Liver (tissue), 9 donors: ENCODE measurements around the gene STX2. TPM values are rescaled to one million over a fixed set of nuclear protein-coding genes. Genes with fewer than 3 reads are reported as not detected.

Experiments used
- DNase-seq: peaks from one replicate; pipeline ENCODE4 v3.0.0-alpha.2; 2017; ENCODE audit warnings: low spot score
- H3K27ac ChIP-seq, 2 donors: one replicate each; pipeline ENCODE4 v1.7.0; 2013; ENCODE audit warnings: inconsistent platforms in 2 of 2, low read length in 2 of 2, control low read depth in 1 of 2, low read depth in 1 of 2, mild to moderate bottlenecking in 1 of 2
- H3K27me3 ChIP-seq, 4 donors: one replicate each; pipeline versions ENCODE4 v1.6.1 to v1.7.0; 2013; ENCODE audit warnings: low read length in 3 of 4, inconsistent platforms in 1 of 4, mild to moderate bottlenecking in 1 of 4, moderate library complexity in 1 of 4; ENCODE audit not compliant: control insufficient read depth in 4 of 4, insufficient read depth in 4 of 4
- H3K36me3 ChIP-seq, 4 donors: one replicate each; pipeline versions ENCODE4 v1.6.1 to v1.7.0; 2013; ENCODE audit warnings: low read length in 3 of 4, mild to moderate bottlenecking in 3 of 4, low read depth in 1 of 4, moderate library complexity in 1 of 4; ENCODE audit not compliant: control insufficient read depth in 4 of 4, insufficient read depth in 3 of 4
- H3K4me1 ChIP-seq, 4 donors: one replicate each; pipeline versions ENCODE4 v1.6.1 to v1.7.0; 2013; ENCODE audit warnings: low read length in 3 of 4, mild to moderate bottlenecking in 3 of 4, moderate library complexity in 1 of 4; ENCODE audit not compliant: control insufficient read depth in 4 of 4, insufficient read depth in 4 of 4
- H3K4me3 ChIP-seq, 3 donors: one replicate each; pipeline versions ENCODE4 v1.6.1 to v1.7.0; 2013; ENCODE audit warnings: low read length in 3 of 3, control low read depth in 1 of 3, low read depth in 1 of 3, mild to moderate bottlenecking in 1 of 3
- H3K9ac ChIP-seq, 2 donors: one replicate each; pipeline ENCODE4 v1.7.0; 2013; ENCODE audit warnings: low read length in 2 of 2, mild to moderate bottlenecking in 2 of 2, moderate library complexity in 2 of 2, control low read depth in 1 of 2, low read depth in 1 of 2
- H3K9me3 ChIP-seq, 4 donors: one replicate each; pipeline versions ENCODE4 v1.6.1 to v1.7.0; 2013; ENCODE audit warnings: low read length in 3 of 4; ENCODE audit not compliant: control insufficient read depth in 4 of 4
- EGR1 ChIP-seq, 2 donors: IDR thresholded peaks; 2 replicates each; pipeline ENCODE4 v1.6.1; 2016 to 2018; ENCODE audit warnings: antibody characterized with exemption in 2 of 2, low read depth in 2 of 2
- FOXA1 ChIP-seq: IDR thresholded peaks from 2 replicates; pipeline ENCODE4 v1.6.1; 2016; ENCODE audit warnings: antibody characterized with exemption
- FOXA2 ChIP-seq: IDR thresholded peaks from 2 replicates; pipeline ENCODE4 v1.6.1; 2016; ENCODE audit warnings: antibody characterized with exemption
- HNF4A ChIP-seq, 2 donors: conservative IDR thresholded peaks; 2 replicates each; pipeline ENCODE4 v1.6.1; 2016; ENCODE audit warnings: antibody characterized with exemption in 2 of 2, mild to moderate bottlenecking in 2 of 2
- HNF4G ChIP-seq: IDR thresholded peaks from 2 replicates; pipeline ENCODE4 v1.6.1; 2016; ENCODE audit warnings: antibody characterized with exemption
- JUND ChIP-seq, 2 donors: IDR thresholded peaks; 2 replicates each; pipeline ENCODE4 v1.6.1; 2016; ENCODE audit warnings: antibody characterized with exemption in 2 of 2
- NR2F2 ChIP-seq: IDR thresholded peaks from 2 replicates; pipeline ENCODE4 v1.6.1; 2016; ENCODE audit warnings: antibody characterized with exemption
- RAD21 ChIP-seq, 2 donors: IDR thresholded peaks; 2 replicates each; pipeline ENCODE4 v1.6.1; 2016; ENCODE audit warnings: antibody characterized with exemption in 2 of 2, mild to moderate bottlenecking in 2 of 2
- RXRA ChIP-seq, 2 donors: IDR thresholded peaks; 2 replicates each; pipeline ENCODE4 v1.6.1; 2017 to 2018; ENCODE audit warnings: antibody characterized with exemption in 2 of 2, mild to moderate bottlenecking in 1 of 2
- SP1 ChIP-seq: IDR thresholded peaks from 2 replicates; pipeline ENCODE4 v1.6.1; 2018; ENCODE audit warnings: antibody characterized with exemption, mild to moderate bottlenecking
- TAF1 ChIP-seq: conservative IDR thresholded peaks from 2 replicates; pipeline ENCODE4 v1.6.1; 2016; ENCODE audit warnings: antibody characterized with exemption, mild to moderate bottlenecking
- YY1 ChIP-seq: IDR thresholded peaks from 2 replicates; pipeline ENCODE4 v1.6.1; 2016; ENCODE audit warnings: antibody characterized with exemption, mild to moderate bottlenecking
- WGBS: extraction: QIAGEN DNeasy Blood & Tissue Kit; methylation state at CpG from one replicate; pipeline ENCODE4 v1.1.7; 2013; 5-methylcytosine and 5-hydroxymethylcytosine counted together
- polyA plus RNA-seq, 2 donors: library from polyadenylated mRNA; stranded (reverse) in 1 of 2; unstranded in 1 of 2; fragments of 200-250 nt in 1 of 2; fragments of >200 nt in 1 of 2; fragmentation: Nextera tagmentation in 1 of 2; extraction: Ambion mirVana in 1 of 2; gene quantifications; one replicate each; pipeline versions ENCODE4 v1.2.1 to v1.2.3, GENCODE V29; 2013 to 2015
- total RNA-seq, 2 donors: library from RNA; depleted of rRNA; stranded (reverse); fragments of >200 nt; gene quantifications; one replicate each; pipeline ENCODE4 v1.2.3, GENCODE V29; 2014
- TF ChIP-seq, protein P1 (sequence below): IDR thresholded peaks from 2 replicates; pipeline ENCODE4 v1.6.1; 2016; ENCODE audit warnings: antibody characterized with exemption
- TF ChIP-seq, protein P2 (sequence below): fragments of 150-350 bp; IDR thresholded peaks from 2 replicates; pipeline ENCODE4 v1.5.1; 2017; ENCODE audit warnings: improper control_type of control experiment, low read depth, low read length; ENCODE audit not compliant: missing input control
- TF ChIP-seq, protein P3 (sequence below): IDR thresholded peaks from 2 replicates; pipeline ENCODE4 v1.6.1; 2016; ENCODE audit warnings: antibody characterized with exemption
- TF ChIP-seq, protein P4 (sequence below): IDR thresholded peaks from 2 replicates; pipeline ENCODE4 v1.6.1; 2016; ENCODE audit warnings: antibody characterized with exemption, mild to moderate bottlenecking
- donor health status: healthy.
- donor health status: healthy.
- donor health status: healthy.
- donor health status: healthy.
- donor health status: healthy.

Gene STX2
- total and polyA plus RNA-seq, 4 donors, result 4.7 to 13.8 (median 8.9) TPM

DNA sequence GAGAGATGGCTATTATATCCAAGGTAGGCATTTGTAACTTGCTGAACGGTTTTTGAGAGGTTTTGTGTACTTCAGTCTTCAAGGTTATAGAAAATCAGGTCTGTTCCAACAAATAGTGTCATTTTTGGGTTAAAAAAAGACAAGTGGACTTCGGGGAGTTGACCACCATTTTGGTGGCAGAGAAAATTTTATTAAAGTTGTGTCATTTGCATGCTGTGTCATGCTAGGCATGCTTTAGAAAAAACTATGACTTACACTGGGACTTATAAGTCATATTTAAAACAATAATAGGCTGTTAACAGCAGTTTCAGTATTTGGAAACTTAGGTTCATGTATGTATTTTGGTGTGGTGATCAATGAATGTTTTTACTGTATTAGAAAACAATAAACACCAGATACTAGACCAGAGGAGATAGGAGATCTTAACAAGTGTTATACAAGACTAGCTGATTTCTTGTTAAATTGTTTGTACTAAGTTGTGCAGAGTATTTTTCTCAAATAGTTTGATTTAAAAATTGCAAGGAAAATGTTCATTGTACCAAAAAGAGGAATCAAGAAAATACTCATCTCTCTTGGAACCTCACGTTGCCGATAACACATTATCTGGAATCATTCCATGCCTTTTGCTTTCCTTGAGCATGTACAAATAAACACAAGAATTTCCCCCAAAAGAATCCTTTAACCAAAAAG is 34.2 kb upstream of the STX2 start:
- Histone ChIP-seq H3K9ac (no peak overlapping the region), H3K4me3 (peak overlapping the region; percentile 81 to 99 (median 87)), H3K9me3 (no peaks in the 10 kb centered on the region), H3K27me3 (no peaks in the 10 kb centered on the region), H3K27ac (no peak overlapping the region), H3K4me1 (peaks cover 12 to 45% (median 29%) of the 10 kb centered on the region in 4 donors), H3K36me3 (peaks cover 4 to 18% (median 12%) of the 10 kb centered on the region in 4 donors)
- TF ChIP-seq, protein P1, sequence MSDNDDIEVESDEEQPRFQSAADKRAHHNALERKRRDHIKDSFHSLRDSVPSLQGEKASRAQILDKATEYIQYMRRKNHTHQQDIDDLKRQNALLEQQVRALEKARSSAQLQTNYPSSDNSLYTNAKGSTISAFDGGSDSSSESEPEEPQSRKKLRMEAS, result no peak
- TF ChIP-seq SP1 (no peak), HNF4G (no peak), FOXA1 (no peak), RXRA (IDR thresholded peaks at IDR 0.05) (no peak), JUND (IDR thresholded peaks at IDR 0.05) (no peak), EGR1 (IDR thresholded peaks at IDR 0.05; ENCODE audit: low read depth in 2 of 2) (no peak), YY1 (no peak), NR2F2 (no peak), TAF1 (no peak), HNF4A (conservative IDR thresholded peaks at IDR 0.05) (no peak), RAD21 (IDR thresholded peaks at IDR 0.05) (no peak), FOXA2 (no peak)
- TF ChIP-seq, protein P2, sequence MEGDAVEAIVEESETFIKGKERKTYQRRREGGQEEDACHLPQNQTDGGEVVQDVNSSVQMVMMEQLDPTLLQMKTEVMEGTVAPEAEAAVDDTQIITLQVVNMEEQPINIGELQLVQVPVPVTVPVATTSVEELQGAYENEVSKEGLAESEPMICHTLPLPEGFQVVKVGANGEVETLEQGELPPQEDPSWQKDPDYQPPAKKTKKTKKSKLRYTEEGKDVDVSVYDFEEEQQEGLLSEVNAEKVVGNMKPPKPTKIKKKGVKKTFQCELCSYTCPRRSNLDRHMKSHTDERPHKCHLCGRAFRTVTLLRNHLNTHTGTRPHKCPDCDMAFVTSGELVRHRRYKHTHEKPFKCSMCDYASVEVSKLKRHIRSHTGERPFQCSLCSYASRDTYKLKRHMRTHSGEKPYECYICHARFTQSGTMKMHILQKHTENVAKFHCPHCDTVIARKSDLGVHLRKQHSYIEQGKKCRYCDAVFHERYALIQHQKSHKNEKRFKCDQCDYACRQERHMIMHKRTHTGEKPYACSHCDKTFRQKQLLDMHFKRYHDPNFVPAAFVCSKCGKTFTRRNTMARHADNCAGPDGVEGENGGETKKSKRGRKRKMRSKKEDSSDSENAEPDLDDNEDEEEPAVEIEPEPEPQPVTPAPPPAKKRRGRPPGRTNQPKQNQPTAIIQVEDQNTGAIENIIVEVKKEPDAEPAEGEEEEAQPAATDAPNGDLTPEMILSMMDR, result no peak
- TF ChIP-seq, protein P3, sequence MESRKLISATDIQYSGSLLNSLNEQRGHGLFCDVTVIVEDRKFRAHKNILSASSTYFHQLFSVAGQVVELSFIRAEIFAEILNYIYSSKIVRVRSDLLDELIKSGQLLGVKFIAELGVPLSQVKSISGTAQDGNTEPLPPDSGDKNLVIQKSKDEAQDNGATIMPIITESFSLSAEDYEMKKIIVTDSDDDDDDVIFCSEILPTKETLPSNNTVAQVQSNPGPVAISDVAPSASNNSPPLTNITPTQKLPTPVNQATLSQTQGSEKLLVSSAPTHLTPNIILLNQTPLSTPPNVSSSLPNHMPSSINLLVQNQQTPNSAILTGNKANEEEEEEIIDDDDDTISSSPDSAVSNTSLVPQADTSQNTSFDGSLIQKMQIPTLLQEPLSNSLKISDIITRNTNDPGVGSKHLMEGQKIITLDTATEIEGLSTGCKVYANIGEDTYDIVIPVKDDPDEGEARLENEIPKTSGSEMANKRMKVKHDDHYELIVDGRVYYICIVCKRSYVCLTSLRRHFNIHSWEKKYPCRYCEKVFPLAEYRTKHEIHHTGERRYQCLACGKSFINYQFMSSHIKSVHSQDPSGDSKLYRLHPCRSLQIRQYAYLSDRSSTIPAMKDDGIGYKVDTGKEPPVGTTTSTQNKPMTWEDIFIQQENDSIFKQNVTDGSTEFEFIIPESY, result no peak
- TF ChIP-seq, protein P4, sequence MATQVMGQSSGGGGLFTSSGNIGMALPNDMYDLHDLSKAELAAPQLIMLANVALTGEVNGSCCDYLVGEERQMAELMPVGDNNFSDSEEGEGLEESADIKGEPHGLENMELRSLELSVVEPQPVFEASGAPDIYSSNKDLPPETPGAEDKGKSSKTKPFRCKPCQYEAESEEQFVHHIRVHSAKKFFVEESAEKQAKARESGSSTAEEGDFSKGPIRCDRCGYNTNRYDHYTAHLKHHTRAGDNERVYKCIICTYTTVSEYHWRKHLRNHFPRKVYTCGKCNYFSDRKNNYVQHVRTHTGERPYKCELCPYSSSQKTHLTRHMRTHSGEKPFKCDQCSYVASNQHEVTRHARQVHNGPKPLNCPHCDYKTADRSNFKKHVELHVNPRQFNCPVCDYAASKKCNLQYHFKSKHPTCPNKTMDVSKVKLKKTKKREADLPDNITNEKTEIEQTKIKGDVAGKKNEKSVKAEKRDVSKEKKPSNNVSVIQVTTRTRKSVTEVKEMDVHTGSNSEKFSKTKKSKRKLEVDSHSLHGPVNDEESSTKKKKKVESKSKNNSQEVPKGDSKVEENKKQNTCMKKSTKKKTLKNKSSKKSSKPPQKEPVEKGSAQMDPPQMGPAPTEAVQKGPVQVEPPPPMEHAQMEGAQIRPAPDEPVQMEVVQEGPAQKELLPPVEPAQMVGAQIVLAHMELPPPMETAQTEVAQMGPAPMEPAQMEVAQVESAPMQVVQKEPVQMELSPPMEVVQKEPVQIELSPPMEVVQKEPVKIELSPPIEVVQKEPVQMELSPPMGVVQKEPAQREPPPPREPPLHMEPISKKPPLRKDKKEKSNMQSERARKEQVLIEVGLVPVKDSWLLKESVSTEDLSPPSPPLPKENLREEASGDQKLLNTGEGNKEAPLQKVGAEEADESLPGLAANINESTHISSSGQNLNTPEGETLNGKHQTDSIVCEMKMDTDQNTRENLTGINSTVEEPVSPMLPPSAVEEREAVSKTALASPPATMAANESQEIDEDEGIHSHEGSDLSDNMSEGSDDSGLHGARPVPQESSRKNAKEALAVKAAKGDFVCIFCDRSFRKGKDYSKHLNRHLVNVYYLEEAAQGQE, result no peak
- no peak for DNase-seq
- WGBS, result 72% methylated on average over 4 of the region's 4 CpGs
